SU-DHL-6 (cell line): Measurements from ENCODE around the gene WDR93.

Experiments
- EZH2phosphoT487 ChIP-seq: fragments of 200-600 bp; sonication (generic), shearing (Covaris generic); conservative IDR thresholded peaks from 2 replicates; pipeline ENCODE4 v1.6.1; 2018; ENCODE audit warnings: mild to moderate bottlenecking, antibody characterized with exemption, low read length, moderate library complexity, mixed read lengths
- TF ChIP-seq, protein P1 (sequence below): fragments of 200-600 bp; sonication (generic); IDR thresholded peaks from one replicate; pipeline ENCODE4 v1.5.1; 2017; ENCODE audit warnings: antibody characterized with exemption, mild to moderate bottlenecking, low read length, moderate library complexity; ENCODE audit not compliant: insufficient read depth, poor library complexity, severe bottlenecking

DNA sequence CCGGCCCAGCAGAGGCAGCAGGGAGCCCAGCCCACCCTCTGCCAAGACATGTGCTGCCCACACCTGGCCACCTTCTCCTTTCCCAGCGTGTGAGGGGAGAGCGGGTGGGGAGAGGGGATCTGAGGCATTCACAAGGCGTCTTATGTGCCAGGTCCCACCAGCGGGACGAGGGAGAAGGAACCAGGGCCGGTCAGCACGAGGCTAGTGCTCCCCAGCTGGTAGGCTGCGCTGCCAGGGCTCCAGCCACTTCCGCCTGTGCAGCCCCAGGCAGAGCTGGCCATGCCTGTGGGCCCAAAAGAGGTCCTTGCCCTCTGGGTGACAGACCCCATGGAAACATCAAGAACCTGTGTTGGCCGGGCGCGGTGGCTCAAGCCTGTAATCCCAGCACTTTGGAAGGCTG lies 54.5 kb downstream of the WDR93 start:
- TF ChIP-seq, protein P1, sequence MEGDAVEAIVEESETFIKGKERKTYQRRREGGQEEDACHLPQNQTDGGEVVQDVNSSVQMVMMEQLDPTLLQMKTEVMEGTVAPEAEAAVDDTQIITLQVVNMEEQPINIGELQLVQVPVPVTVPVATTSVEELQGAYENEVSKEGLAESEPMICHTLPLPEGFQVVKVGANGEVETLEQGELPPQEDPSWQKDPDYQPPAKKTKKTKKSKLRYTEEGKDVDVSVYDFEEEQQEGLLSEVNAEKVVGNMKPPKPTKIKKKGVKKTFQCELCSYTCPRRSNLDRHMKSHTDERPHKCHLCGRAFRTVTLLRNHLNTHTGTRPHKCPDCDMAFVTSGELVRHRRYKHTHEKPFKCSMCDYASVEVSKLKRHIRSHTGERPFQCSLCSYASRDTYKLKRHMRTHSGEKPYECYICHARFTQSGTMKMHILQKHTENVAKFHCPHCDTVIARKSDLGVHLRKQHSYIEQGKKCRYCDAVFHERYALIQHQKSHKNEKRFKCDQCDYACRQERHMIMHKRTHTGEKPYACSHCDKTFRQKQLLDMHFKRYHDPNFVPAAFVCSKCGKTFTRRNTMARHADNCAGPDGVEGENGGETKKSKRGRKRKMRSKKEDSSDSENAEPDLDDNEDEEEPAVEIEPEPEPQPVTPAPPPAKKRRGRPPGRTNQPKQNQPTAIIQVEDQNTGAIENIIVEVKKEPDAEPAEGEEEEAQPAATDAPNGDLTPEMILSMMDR: no peak
- TF ChIP-seq EZH2phosphoT487: no peak
